Lower lobe of right lung (tissue), 2 donors: Measurements from ENCODE around the gene FAM187B. TPM values are rescaled to one million over a fixed set of nuclear protein-coding genes. Genes with fewer than 3 reads are reported as not detected.

Experiments
- ATAC-seq, 2 donors: fragments of 200-7000 bp; cut with Tn5 transposase; one replicate each; pipeline ENCODE4 v1.9.1; 2020 to 2022; ENCODE audit warnings: mild to moderate bottlenecking in 2 of 2, moderate library complexity in 2 of 2
- DNase-seq: peaks from one replicate; pipeline ENCODE4 v3.0.0-alpha.2; 2020
- H3K27ac ChIP-seq: fragments of 200-600 bp; one replicate; pipeline ENCODE4 v1.8.0; 2022
- H3K27me3 ChIP-seq: fragments of 200-600 bp; one replicate; pipeline ENCODE4 v1.8.0; 2022; ENCODE audit warnings: low read depth
- H3K36me3 ChIP-seq: fragments of 200-600 bp; one replicate; pipeline ENCODE4 v1.8.0; 2022; ENCODE audit warnings: mild to moderate bottlenecking
- H3K4me1 ChIP-seq: fragments of 200-600 bp; one replicate; pipeline ENCODE4 v1.8.0; 2022
- H3K4me3 ChIP-seq: fragments of 200-600 bp; one replicate; pipeline ENCODE4 v1.8.0; 2022; ENCODE audit warnings: mild to moderate bottlenecking
- H3K9me3 ChIP-seq: fragments of 200-600 bp; one replicate; pipeline ENCODE4 v1.8.0; 2022
- intact Hi-C: fragments of 100-400 bp; cut with DNase I; formaldehyde crosslinking; loops from one replicate; pipeline ENCODE4 v1.11.0; 2022
- total RNA-seq: library from RNA; stranded (reverse); fragmentation: NEBNext Ultra II Directional; extraction: Animal tissue kit (Norgen Biotek cat#: 25700); gene quantifications from one replicate; pipeline ENCODE4 v1.2.1, GENCODE V29; 2021
- TF ChIP-seq, protein P1 (sequence below): fragments of 200-600 bp; IDR thresholded peaks from one replicate; pipeline ENCODE4 v1.8.0; 2022; ENCODE audit warnings: antibody characterized with exemption, mild to moderate bottlenecking
- donor health status: DM: no; HTN: yes; CAD: no; lungs with severe emphysema.

The FAM187B gene
- total RNA-seq, 1 donor from 2014 or later, result 0.41 TPM

DNA sequence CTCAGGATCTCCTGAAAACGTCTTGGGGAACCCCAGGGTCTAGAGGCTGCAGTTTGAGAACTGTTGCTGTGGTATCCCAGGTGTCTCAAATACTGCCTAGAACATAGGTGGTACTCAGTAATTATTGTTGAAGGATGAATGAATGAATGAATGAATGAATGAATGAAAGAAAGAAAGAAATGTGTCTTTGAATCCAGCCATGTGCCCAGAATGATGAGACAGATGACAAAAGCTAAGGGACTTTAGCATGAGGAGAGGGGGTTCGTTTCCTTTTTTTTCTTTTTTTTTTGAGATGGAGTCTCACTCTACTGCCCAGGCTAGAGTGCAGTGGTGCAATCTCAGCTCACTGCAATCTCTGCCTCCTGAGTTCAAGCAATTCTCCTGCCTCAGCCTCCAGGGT lies 28.0 kb upstream of the FAM187B start:
- Histone ChIP-seq H3K27me3 (no peaks in the 10 kb centered on the region), H3K4me3 (no peak overlapping the region), H3K4me1 (peaks cover 24% of the 10 kb centered on the region), H3K36me3 (peaks cover 30% of the 10 kb centered on the region), H3K9me3 (no peaks in the 10 kb centered on the region), H3K27ac (no peak overlapping the region)
- intact Hi-C loops, result no loop called here
- ATAC-seq (no peak), DNase-seq (no peak)
- TF ChIP-seq, protein P1, sequence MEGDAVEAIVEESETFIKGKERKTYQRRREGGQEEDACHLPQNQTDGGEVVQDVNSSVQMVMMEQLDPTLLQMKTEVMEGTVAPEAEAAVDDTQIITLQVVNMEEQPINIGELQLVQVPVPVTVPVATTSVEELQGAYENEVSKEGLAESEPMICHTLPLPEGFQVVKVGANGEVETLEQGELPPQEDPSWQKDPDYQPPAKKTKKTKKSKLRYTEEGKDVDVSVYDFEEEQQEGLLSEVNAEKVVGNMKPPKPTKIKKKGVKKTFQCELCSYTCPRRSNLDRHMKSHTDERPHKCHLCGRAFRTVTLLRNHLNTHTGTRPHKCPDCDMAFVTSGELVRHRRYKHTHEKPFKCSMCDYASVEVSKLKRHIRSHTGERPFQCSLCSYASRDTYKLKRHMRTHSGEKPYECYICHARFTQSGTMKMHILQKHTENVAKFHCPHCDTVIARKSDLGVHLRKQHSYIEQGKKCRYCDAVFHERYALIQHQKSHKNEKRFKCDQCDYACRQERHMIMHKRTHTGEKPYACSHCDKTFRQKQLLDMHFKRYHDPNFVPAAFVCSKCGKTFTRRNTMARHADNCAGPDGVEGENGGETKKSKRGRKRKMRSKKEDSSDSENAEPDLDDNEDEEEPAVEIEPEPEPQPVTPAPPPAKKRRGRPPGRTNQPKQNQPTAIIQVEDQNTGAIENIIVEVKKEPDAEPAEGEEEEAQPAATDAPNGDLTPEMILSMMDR, result no peak

DNA sequence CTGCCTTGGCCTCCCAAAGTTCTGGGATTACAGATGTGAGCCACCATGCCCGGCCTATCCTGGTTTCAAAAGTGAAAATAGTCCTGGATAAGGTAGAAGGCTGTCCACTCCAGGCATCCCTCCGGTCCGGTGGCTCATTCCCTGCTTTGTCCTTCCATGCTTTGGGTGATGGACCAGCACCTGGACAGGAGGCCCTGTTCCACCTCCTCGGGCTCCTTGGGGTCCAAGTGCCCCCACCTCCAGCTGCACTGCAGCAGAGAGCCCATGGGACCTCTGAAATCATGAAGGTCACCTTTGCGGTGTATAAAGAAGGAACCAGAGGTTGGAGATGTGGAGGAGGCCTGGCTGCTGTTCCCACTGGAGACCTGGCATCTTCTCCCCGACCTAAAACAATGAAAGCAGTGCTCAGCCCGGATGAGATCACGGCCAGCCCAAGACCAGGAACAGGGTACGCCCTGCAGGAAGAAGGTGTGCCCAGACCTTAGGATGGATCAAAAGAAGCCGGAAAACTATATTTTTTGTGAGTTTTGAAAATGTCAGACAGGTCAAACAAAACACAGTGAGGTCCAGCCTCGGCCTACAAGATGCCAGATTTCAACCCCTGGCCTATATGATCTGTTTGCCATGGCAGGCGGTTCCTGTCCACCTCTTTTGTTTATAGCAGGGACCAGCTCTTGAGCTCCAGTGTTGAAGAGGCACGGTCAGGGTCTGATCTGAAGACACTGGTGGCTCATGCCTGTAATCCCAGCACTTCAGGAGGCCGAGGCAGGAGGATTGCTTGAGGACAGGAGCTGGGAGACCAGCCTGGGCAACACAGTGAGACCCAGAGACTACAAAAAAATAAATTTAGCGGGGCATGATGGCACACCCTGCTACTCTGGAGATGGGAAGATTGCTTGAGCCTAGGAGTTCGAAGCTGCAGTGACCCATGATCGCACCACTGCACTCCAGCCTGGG lies 26.1 kb upstream of the FAM187B start:
- TF ChIP-seq, protein P1, result no peak
- intact Hi-C loops, result no loop called here
- Histone ChIP-seq H3K36me3 (peaks cover 37% of the 10 kb centered on the region), H3K4me3 (no peak overlapping the region), H3K27ac (peak overlapping the region; percentile 62), H3K4me1 (peaks cover 30% of the 10 kb centered on the region), H3K9me3 (no peaks in the 10 kb centered on the region), H3K27me3 (peaks cover 8% of the 10 kb centered on the region)
- DNase-seq (no peak), ATAC-seq (no peak)

DNA sequence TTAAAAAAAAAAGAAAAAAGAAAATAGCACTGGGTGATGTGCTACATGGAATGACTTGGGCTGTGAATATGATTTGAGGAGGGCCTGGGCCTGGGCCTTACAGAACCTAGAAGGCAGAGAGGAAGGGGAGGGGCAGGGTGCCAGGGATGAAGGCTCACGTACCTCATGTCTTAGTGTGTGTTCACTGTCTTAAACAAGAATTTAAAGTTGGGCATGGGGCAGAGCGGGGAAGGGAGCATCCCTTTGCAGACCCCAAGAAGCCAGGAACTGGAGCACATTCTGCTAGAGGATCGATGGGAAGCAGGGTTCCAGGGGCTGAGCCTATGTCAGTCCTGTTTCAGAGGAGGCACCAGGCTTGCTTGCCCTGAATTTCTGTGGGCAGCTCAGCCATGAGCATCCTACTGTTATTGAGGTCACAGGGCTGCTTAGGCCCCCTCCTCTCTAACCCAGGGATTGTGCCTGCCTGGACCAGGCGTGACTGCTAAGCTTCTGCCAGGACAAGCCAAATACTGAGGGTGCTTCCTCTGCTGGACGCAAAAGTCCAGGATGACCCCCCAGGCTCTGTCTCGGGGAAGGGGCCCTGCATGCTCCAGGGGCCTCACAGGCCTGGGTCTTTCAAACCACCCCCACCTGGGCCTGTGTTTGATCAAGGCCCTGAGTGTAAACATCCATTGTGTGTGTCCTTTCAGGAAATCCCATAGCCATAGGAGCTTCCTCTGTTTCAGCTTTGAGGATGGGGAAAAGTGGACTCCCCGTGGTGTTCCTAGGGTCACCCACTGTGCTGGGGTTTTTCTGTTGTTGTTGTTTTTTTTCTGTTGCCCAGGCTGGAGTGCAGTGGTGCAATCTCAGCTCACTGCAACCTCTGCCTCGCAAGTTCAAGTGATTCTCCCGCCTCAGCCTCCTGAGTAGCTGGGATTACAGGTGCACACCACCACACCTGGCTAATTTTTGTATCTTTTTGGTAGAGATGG lies 25.1 kb upstream of the FAM187B start:
- no peaks in the 10 kb centered on the region for H3K9me3 ChIP-seq
- peaks cover 40% of the 10 kb centered on the region for H3K4me1 ChIP-seq
- peaks cover 37% of the 10 kb centered on the region for H3K36me3 ChIP-seq
- H3K4me3 ChIP-seq, result no peak overlapping the region
- intact Hi-C loops, result no loop called here
- peaks cover 16% of the 10 kb centered on the region for H3K27me3 ChIP-seq
- TF ChIP-seq, protein P1, result no peak
- no peak for DNase-seq
- H3K27ac ChIP-seq, result peak overlapping the region; percentile 62
- ATAC-seq, result no peak

DNA sequence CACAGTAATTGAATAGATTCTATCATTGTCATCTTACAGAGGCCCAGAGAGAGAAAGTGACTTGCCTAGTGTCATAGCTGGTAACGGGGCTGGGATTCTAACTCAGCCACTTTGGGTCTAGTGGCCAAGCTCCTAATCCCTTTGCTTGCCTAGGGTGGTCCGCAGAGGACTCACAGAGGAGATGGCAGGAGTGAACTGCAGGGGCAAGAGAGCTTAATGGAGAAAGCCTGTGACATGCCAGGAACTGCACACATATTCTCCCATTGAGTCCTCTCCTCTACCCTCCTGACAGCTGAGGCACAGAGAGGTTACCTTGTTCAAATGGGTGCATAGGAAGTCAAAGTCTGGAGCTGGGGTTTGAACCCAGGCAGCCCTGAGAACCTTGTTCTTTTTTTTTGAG lies 22.9 kb upstream of the FAM187B start:
- Histone ChIP-seq H3K27me3 (peaks cover 24% of the 10 kb centered on the region), H3K9me3 (no peaks in the 10 kb centered on the region), H3K36me3 (peaks cover 37% of the 10 kb centered on the region), H3K4me1 (peaks cover 55% of the 10 kb centered on the region), H3K27ac (no peak overlapping the region), H3K4me3 (no peak overlapping the region)
- no peak for ATAC-seq
- intact Hi-C loops, result no loop called here
- DNase-seq, result no peak
- TF ChIP-seq, protein P1, result no peak
